ENCODE data around the gene CABP2.

CABP2 gene

GRCh38 chr11:67508486-67509121, 14.6 kb downstream of the CABP2 start:
- DNase-seq, result peak; percentile 77 to 99 (median 94)

GRCh38 chr11:67507864-67508485, 15.3 kb downstream of the CABP2 start, which contains the start of gene CDK2AP2:
CDK2AP2 (minus strand) TSS chr11:67508162; CDS start chr11:67508082, 80 bp downstream.
- peak; percentile 90 to 99 (median 98) for DNase-seq

GRCh38 chr11:67507242-67507863, 15.9 kb downstream of the CABP2 start:
- peak in 3 of 51 donors; percentile 43 to 49 (median 47) for DNase-seq

GRCh38 chr11:67506426-67507051, 16.7 kb downstream of the CABP2 start:
- DNase-seq, result no peak

- peak in 50 of 51 donors; percentile 7 to 87 (median 74) for DNase-seq
Observed at GRCh38 chr11:67505605-67506396, 17.4 kb downstream of the CABP2 start.

- peak in 37 of 51 donors; percentile 11 to 65 (median 38) for DNase-seq
Observed at GRCh38 chr11:67504950-67505581, 18.2 kb downstream of the CABP2 start, which contains the start of gene PITPNM1. PITPNM1 (minus strand) TSS chr11:67505363; CDS start chr11:67504180, 1,183 bp downstream.

- peak in 19 of 51 donors; percentile 5 to 66 (median 35) for DNase-seq
Observed at GRCh38 chr11:67504005-67504949, 19.0 kb downstream of the CABP2 start.

- no peak for DNase-seq
Observed at GRCh38 chr11:67503119-67504004, 19.9 kb downstream of the CABP2 start.

GRCh38 chr11:67502328-67502979, 20.8 kb downstream of the CABP2 start:
- no peak for DNase-seq

- DNase-seq, result no peak
Observed at GRCh38 chr11:67501854-67502253, 21.4 kb downstream of the CABP2 start.

GRCh38 chr11:67500831-67501715, 22.2 kb downstream of the CABP2 start:
- DNase-seq, result no peak

- no peak for DNase-seq
Observed at GRCh38 chr11:67500484-67500821, 22.8 kb downstream of the CABP2 start.

GRCh38 chr11:67499808-67500483, 23.3 kb downstream of the CABP2 start:
- no peak for DNase-seq

GRCh38 chr11:67498544-67498972, 24.7 kb downstream of the CABP2 start:
- DNase-seq, result no peak

GRCh38 chr11:67497656-67498291, 25.5 kb downstream of the CABP2 start:
- no peak for DNase-seq

- no peak for DNase-seq
Observed at GRCh38 chr11:67496113-67496512, 27.1 kb downstream of the CABP2 start.

Measured in hypothalamus (tissue), 51 donors.